ENCODE measurements around the gene MAGEB2.
"Not testable (repeated sequence)": the region's sequence is repeated elsewhere in the genome, so short reads cannot be mapped to it uniquely, and the experiment has no call there.

MAGEB2 gene, protein sequence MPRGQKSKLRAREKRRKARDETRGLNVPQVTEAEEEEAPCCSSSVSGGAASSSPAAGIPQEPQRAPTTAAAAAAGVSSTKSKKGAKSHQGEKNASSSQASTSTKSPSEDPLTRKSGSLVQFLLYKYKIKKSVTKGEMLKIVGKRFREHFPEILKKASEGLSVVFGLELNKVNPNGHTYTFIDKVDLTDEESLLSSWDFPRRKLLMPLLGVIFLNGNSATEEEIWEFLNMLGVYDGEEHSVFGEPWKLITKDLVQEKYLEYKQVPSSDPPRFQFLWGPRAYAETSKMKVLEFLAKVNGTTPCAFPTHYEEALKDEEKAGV

DNA sequence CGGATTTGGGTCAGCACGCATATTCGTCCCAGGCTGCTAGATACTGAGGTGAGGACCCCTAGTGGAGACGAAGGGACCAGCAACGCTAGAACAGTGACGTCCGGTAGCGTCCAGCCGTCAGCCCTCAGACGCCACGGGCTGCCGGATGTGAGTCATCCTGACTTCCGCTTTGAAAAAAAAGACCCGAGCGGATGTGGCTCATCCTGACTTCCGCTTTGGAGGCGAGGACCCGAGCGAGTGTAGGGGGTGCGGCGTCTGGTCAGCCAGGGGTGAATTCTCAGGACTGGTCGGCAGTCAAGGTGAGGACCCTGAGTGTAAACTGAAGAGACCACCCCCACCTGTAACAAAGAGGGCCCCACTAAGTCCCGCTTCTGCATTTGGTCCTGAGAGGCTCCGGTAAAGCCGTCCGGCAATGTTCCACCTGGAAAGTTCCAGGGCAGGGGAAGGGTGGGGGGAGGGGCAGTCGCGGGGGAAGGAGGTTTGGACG lies at the start of gene MAGEB2:
TSS of gene MAGEB2 (plus strand) at position 207 of the 487 bp plus-strand sequence. CDS start 3,018 bp downstream, outside the sequence.
- Histone ChIP-seq H3K27ac (ENCODE audit: low read depth, low read length) (no peak within 1 kb of the TSS), H3K27me3 (ENCODE audit: control insufficient read depth, insufficient read depth, low read length) (no peaks in the 10 kb centered on the region), H3K9ac (ENCODE audit: low read length) (no peak within 1 kb of the TSS), H3K4me1 (ENCODE audit: control insufficient read depth, insufficient read depth, low read length) (no peaks in the 10 kb centered on the region), H3K36me3 (ENCODE audit: control insufficient read depth, insufficient read depth, low read length) (no peaks in the 10 kb centered on the region), H3K4me3 (ENCODE audit: low read length) (no peak within 1 kb of the TSS)

DNA sequence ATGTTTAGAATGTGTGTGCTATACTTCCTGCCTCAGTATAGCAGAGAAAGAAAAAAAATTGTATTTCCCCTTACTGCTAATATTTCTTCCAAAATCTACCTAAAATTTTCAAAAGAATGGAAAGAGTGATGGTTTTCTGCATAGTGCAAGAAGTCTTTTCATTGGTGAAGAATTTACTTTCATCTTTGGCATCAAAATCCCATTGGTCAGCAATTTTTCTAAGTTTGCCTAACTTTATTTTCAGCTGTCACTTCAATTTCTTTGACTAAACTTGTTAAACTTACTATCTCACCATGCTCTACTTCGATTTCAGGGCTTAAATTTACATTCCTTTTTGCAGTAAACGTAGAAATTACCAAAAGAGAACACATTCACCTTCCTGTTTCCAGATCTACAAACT lies 44.5 kb upstream of the MAGEB2 start:
- no peaks in the 10 kb centered on the region for H3K36me3 ChIP-seq (ENCODE audit: control insufficient read depth, insufficient read depth, low read length)
- no peak overlapping the region for H3K4me3 ChIP-seq (ENCODE audit: low read length)
- H3K27me3 ChIP-seq (ENCODE audit: control insufficient read depth, insufficient read depth, low read length) = no peaks in the 10 kb centered on the region
- no peaks in the 10 kb centered on the region for H3K4me1 ChIP-seq (ENCODE audit: control insufficient read depth, insufficient read depth, low read length)
- H3K9ac ChIP-seq (ENCODE audit: low read length) = no peak overlapping the region
- H3K27ac ChIP-seq (ENCODE audit: low read depth, low read length) = no peak overlapping the region

DNA sequence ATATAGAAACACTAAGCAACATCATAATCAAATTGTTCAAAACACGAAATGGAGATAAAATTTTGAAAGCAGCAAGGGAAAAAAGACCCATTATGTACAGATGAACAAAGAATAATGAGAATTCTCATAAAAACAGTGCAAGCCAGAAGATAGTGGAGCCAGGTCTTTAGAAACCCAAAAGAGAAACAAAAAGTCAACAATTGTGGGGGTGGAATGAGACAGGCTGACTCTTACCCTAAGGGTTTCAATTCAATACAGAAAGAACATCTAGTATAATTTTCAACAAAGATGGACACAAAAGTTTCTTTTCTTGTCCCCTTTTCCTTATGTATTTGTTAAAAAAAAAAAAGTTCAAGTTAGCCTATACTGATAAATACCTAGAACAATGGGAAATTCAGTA lies 34.0 kb upstream of the MAGEB2 start:
- no peaks in the 10 kb centered on the region for H3K27me3 ChIP-seq (ENCODE audit: control insufficient read depth, insufficient read depth, low read length)
- no peak overlapping the region for H3K9ac ChIP-seq (ENCODE audit: low read length)
- H3K27ac ChIP-seq (ENCODE audit: low read depth, low read length) = no peak overlapping the region
- no peaks in the 10 kb centered on the region for H3K4me1 ChIP-seq (ENCODE audit: control insufficient read depth, insufficient read depth, low read length)
- H3K4me3 ChIP-seq (ENCODE audit: low read length) = no peak overlapping the region
- H3K36me3 ChIP-seq (ENCODE audit: control insufficient read depth, insufficient read depth, low read length) = no peaks in the 10 kb centered on the region

DNA sequence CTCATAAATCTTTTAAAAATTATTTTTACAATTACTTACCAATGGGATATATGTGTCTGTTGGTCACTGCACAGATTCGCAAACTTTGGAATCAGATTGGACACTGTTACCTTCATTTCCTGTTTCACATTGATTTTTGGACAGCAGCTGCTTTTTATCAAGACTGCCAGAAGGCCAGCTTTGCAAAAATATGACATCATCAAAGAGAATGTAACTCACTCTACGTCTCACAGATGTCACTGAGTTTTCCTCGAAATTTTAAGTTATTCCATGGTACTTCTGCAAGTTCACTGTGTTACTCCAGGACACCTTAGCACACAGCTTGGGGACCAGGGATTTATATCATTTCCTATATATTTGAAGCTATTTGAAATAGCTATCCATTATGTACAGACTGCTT lies 31.8 kb upstream of the MAGEB2 start:
- Histone ChIP-seq H3K9ac (ENCODE audit: low read length) (no peak overlapping the region), H3K36me3 (ENCODE audit: control insufficient read depth, insufficient read depth, low read length) (no peaks in the 10 kb centered on the region), H3K4me1 (ENCODE audit: control insufficient read depth, insufficient read depth, low read length) (no peaks in the 10 kb centered on the region), H3K4me3 (ENCODE audit: low read length) (no peak overlapping the region), H3K27me3 (ENCODE audit: control insufficient read depth, insufficient read depth, low read length) (no peaks in the 10 kb centered on the region), H3K27ac (ENCODE audit: low read depth, low read length) (no peak overlapping the region)

DNA sequence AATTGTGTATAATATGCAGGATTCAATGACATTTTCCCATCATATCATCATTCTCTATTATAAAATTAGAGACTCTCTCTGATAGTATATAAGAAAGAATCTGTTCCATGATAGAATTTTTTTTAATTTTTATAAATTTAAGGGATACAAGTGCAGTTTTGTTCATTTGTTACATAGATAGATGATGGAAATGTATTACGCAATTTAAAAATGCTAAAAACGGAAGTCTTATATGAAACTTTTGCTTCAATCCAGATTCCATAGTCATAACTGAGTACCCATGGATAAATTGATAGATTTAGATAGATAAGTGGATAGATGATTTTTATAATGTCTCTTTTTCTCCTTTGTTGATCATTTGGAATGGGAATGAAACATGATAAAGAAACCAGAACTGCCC lies 24.9 kb upstream of the MAGEB2 start:
- Histone ChIP-seq H3K27me3 (ENCODE audit: control insufficient read depth, insufficient read depth, low read length) (no peaks in the 10 kb centered on the region), H3K9ac (ENCODE audit: low read length) (no peak overlapping the region), H3K4me3 (ENCODE audit: low read length) (no peak overlapping the region), H3K4me1 (ENCODE audit: control insufficient read depth, insufficient read depth, low read length) (no peaks in the 10 kb centered on the region), H3K36me3 (ENCODE audit: control insufficient read depth, insufficient read depth, low read length) (no peaks in the 10 kb centered on the region), H3K27ac (ENCODE audit: low read depth, low read length) (no peak overlapping the region)

DNA sequence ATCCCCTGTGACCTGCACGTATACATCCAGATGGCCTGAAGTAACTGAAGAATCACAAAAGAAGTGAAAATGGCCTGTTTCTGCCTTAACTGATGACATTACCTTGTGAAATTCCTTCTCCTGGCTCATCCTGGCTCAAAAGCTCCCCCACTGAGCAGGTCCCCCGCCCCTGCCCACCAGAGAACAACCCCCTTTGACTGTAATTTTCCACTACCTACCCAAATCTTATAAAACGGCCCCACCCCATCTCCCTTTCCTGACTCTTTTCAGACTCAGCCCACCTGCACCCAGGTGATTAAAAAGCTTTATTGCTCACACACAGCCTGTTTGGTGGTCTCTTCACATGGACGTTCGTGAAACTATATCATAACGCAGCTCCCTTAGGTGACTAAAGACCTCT lies 21.5 kb upstream of the MAGEB2 start:
- H3K27ac ChIP-seq (ENCODE audit: low read depth, low read length); H3K4me3 ChIP-seq (ENCODE audit: low read length); H3K4me1 ChIP-seq (ENCODE audit: control insufficient read depth, insufficient read depth, low read length); H3K27me3 ChIP-seq (ENCODE audit: control insufficient read depth, insufficient read depth, low read length); H3K9ac ChIP-seq (ENCODE audit: low read length); H3K36me3 ChIP-seq (ENCODE audit: control insufficient read depth, insufficient read depth, low read length): not testable (repeated sequence)

DNA sequence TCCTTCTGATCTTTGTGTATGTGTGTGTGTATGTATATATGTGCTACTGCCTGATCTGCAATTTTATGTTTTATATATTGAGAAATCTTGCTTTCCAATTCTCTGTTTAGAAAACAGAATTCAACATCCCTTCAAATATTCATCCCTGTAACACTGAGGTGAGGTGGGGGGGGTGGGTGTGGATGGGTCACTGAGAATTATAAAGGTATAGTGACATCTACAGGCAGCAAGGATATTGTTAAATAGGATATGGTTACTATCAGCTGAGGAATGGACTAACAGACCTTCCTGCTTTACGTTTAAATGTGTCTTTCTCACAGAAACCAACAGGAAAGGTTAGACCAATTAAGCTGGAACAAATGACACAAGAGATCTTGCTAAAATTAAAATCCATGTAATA lies 19.0 kb upstream of the MAGEB2 start:
- no peak overlapping the region for H3K9ac ChIP-seq (ENCODE audit: low read length)
- no peaks in the 10 kb centered on the region for H3K27me3 ChIP-seq (ENCODE audit: control insufficient read depth, insufficient read depth, low read length)
- H3K4me3 ChIP-seq (ENCODE audit: low read length) = no peak overlapping the region
- H3K4me1 ChIP-seq (ENCODE audit: control insufficient read depth, insufficient read depth, low read length) = no peaks in the 10 kb centered on the region
- no peak overlapping the region for H3K27ac ChIP-seq (ENCODE audit: low read depth, low read length)
- no peaks in the 10 kb centered on the region for H3K36me3 ChIP-seq (ENCODE audit: control insufficient read depth, insufficient read depth, low read length)

DNA sequence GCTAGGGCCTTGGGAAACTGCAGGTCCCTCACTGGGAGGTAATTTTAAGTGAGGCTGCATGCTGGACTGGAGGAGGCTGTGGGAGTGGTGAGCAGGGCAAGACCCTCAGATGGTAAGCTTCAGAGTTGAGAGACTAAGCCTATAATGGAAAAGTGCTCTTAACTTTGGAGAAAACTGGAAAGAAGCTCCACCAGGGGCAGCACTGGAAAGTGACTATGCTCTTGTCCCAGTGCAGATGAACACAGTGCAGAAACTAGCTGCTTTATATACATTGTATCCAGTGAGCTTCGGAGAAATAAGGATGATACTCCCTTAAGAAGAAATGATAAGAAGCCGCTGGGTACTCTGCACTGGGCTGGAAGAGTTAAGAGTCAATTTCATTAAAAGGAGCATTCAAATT lies 3.2 kb upstream of the MAGEB2 start:
- H3K4me1 ChIP-seq (ENCODE audit: control insufficient read depth, insufficient read depth, low read length) = no peaks in the 10 kb centered on the region
- H3K4me3 ChIP-seq (ENCODE audit: low read length) = no peak overlapping the region
- no peak overlapping the region for H3K27ac ChIP-seq (ENCODE audit: low read depth, low read length)
- no peak overlapping the region for H3K9ac ChIP-seq (ENCODE audit: low read length)
- no peaks in the 10 kb centered on the region for H3K36me3 ChIP-seq (ENCODE audit: control insufficient read depth, insufficient read depth, low read length)
- H3K27me3 ChIP-seq (ENCODE audit: control insufficient read depth, insufficient read depth, low read length) = no peaks in the 10 kb centered on the region

DNA sequence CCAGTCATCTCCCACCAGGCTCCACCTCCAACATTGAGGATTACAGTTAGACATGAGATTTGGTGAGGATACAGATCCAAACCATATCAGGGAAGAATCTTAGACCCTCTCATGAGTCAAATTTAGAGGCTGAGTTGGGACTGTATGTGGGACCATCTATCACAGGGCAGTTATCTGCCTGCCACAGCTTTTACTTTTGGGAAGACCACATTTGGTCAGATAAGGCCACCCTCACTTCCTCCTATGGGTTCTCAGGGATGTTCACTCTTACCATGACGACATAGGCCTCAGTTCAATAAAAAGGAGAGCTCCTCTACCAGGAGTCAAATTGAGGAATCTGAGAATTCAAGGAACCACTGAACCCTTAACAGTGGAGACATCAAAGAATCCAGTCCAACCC lies 2.1 kb downstream of the MAGEB2 start:
- H3K27ac ChIP-seq (ENCODE audit: low read depth, low read length) = no peak overlapping the region
- H3K4me3 ChIP-seq (ENCODE audit: low read length) = no peak overlapping the region

DNA sequence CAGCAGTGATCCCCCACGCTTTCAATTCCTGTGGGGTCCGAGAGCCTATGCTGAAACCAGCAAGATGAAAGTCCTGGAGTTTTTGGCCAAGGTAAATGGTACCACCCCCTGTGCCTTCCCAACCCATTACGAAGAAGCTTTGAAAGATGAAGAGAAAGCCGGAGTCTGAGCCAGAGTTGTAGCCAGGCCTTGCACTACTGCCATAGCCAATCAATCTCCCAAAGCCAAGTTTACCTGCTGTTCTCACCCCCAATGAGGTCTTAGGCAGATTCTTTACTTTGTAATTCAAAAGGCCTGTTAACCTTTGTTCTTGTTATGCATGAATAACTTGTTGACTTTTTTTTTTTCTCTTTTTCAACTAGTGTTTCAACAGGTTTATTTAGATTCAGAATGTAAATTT lies 4.0 kb downstream of the MAGEB2 start:
- Histone ChIP-seq H3K27me3 (ENCODE audit: control insufficient read depth, insufficient read depth, low read length) (no peaks in the 10 kb centered on the region), H3K4me1 (ENCODE audit: control insufficient read depth, insufficient read depth, low read length) (no peaks in the 10 kb centered on the region), H3K4me3 (ENCODE audit: low read length) (no peak overlapping the region), H3K27ac (ENCODE audit: low read depth, low read length) (no peak overlapping the region), H3K9ac (ENCODE audit: low read length) (no peak overlapping the region), H3K36me3 (ENCODE audit: control insufficient read depth, insufficient read depth, low read length) (no peaks in the 10 kb centered on the region)

More for the DNA sequence above, 2.1 kb downstream of the MAGEB2 start:
- no peak overlapping the region for H3K9ac ChIP-seq (ENCODE audit: low read length)
- H3K36me3 ChIP-seq (ENCODE audit: control insufficient read depth, insufficient read depth, low read length) = no peaks in the 10 kb centered on the region
- no peaks in the 10 kb centered on the region for H3K27me3 ChIP-seq (ENCODE audit: control insufficient read depth, insufficient read depth, low read length)
- no peaks in the 10 kb centered on the region for H3K4me1 ChIP-seq (ENCODE audit: control insufficient read depth, insufficient read depth, low read length)

DNA sequence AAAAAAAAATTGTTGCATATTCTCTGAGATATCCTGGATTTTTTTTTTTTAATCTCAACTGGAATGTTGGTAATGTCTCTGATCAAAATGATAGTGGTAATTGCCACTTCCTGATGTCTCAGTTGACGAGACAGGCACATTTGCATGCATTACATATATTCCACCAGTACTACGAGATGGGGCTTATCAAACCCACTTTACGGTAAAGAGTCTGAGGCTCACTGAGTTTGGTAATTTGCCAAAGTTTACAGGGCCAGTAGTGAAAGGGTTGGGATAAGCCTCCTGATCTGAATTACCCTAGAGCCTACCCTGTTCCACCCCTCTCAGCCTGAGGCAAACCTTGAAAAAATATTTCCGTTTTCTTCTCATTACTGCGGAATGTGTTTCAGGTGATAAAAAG lies 5.3 kb downstream of the MAGEB2 start:
- H3K27me3 ChIP-seq (ENCODE audit: control insufficient read depth, insufficient read depth, low read length) = no peaks in the 10 kb centered on the region
- H3K9ac ChIP-seq (ENCODE audit: low read length) = no peak overlapping the region
- H3K4me3 ChIP-seq (ENCODE audit: low read length) = no peak overlapping the region
- H3K27ac ChIP-seq (ENCODE audit: low read depth, low read length) = no peak overlapping the region
- no peaks in the 10 kb centered on the region for H3K36me3 ChIP-seq (ENCODE audit: control insufficient read depth, insufficient read depth, low read length)
- H3K4me1 ChIP-seq (ENCODE audit: control insufficient read depth, insufficient read depth, low read length) = no peaks in the 10 kb centered on the region

DNA sequence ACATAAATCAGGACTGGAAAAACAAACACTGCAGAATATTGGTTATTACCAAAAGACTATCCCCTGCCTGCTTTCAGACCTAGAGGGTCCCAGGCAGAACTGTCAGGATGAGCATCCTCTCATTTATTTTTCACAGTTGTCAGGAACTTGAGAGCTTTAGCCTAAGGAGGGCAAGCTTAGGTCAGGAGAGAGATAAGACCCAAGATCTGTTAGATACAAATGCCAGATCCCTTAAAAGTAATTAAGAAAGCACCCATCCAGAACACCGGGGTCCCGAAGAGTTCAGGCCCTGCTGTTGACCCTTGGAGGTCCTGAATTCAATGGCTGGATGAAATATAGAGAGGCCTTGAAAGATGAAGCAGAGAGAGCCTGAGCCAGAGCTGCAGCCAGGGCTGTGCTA lies 9.2 kb downstream of the MAGEB2 start:
- no peak overlapping the region for H3K9ac ChIP-seq (ENCODE audit: low read length)
- H3K4me3 ChIP-seq (ENCODE audit: low read length) = no peak overlapping the region
- no peaks in the 10 kb centered on the region for H3K36me3 ChIP-seq (ENCODE audit: control insufficient read depth, insufficient read depth, low read length)
- H3K27me3 ChIP-seq (ENCODE audit: control insufficient read depth, insufficient read depth, low read length) = no peaks in the 10 kb centered on the region
- no peak overlapping the region for H3K27ac ChIP-seq (ENCODE audit: low read depth, low read length)
- H3K4me1 ChIP-seq (ENCODE audit: control insufficient read depth, insufficient read depth, low read length) = no peaks in the 10 kb centered on the region

DNA sequence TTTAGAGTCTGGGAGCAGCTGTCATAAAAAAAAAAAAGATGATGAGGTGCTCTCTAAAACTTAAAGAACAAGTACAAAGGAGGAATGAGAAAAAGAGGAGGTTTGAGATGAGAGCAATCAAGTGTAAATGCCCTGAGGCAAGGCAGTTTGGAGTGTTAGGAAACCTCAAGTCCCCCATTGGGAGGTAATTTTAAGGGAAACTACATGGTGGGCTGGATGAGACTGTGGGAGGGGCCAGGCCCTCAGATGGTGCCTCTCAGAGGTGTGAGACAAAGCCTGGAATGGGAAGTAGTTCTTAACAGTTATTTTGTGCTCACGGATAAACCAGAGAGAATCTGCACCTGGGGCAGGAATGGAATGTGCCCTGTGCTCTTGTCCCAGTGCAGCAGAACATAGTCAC lies 13.2 kb downstream of the MAGEB2 start:
- Histone ChIP-seq H3K4me1 (ENCODE audit: control insufficient read depth, insufficient read depth, low read length) (no peaks in the 10 kb centered on the region), H3K4me3 (ENCODE audit: low read length) (no peak overlapping the region), H3K9ac (ENCODE audit: low read length) (no peak overlapping the region), H3K36me3 (ENCODE audit: control insufficient read depth, insufficient read depth, low read length) (no peaks in the 10 kb centered on the region), H3K27ac (ENCODE audit: low read depth, low read length) (no peak overlapping the region), H3K27me3 (ENCODE audit: control insufficient read depth, insufficient read depth, low read length) (no peaks in the 10 kb centered on the region)
